Fibroblast of skin of back (primary cell): ENCODE measurements around the gene FAM83G.
"Not testable (repeated sequence)": the region's sequence is repeated elsewhere in the genome, so short reads cannot be mapped to it uniquely, and the experiment has no call there.

ENCODE experiments used
- DNase-seq: peaks from one replicate; pipeline ENCODE4 v3.0.0-alpha.2; 2013

The FAM83G gene

DNA sequence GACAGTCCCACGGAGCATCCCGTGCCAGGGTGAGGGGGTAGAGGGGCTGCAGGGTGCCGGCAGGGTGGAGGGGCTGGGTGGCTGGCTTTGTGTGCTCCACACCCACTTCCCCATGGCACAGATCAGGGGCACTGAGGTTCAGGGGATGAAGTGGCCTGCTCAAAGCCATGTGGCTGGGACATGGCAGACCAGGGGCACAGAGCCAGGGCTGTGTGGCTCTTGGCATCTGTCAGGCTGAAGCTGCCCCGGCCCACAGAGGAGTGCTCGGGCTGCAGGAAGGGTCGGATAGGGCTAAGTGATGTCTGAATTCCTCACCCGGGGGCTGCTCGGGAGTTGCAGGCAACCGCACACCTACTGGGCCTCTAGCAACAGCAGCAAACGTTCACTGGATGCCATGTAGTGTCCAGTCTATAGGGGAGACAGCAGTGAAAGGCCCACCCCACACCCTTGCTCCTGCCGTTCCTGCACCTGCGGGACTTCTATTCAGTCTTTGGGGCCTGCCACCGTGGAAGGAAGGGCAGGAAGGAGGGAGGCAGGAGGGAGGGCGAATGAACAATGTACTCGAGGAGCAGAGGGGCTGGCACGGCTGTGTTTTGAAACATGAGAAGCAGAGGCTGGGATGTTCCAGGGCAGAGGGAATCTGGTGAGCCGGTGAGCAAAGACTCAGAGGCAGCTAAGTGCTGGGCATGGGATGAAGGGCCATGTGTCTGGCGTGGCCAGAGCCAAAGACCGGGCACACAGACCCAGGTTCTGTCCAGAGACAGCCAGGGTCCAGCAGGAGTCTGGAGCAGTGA, 37.5 kb downstream of the FAM83G start:
- no peak for DNase-seq

DNA sequence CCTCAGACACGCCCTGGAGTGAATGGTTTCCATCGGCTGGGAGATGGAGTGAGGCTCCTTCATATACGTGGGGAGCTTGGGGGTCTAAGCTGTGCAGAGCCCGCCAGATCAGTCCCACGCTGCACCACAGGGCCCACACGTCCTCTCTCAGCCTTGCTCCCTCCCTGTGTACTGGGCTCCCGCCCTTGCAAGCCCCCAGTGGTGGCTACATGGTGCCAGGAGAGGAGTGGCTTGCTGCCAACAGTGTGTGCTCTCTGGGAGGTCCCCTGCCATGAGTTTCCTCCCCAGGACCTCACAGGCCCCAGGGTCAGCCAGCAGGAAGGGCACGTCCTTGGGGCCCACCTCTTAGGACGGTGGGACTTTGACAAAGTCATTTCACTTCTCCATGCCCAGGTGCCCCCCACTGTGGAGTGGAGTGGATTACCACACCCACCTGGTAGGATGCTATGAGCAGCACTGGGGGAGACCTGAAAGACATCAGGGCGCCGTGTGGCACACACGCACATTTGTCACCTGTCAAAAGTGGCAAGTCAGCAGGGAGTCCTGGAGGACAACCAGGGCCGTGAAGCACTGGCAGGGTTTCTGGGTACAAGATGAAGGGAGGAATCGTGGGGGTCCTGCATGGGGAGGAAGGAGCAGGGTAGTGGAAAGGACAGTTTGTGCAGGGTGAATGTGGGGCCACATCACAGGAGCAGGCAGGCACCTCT, 38.9 kb downstream of the FAM83G start:
- no peak for DNase-seq

DNA sequence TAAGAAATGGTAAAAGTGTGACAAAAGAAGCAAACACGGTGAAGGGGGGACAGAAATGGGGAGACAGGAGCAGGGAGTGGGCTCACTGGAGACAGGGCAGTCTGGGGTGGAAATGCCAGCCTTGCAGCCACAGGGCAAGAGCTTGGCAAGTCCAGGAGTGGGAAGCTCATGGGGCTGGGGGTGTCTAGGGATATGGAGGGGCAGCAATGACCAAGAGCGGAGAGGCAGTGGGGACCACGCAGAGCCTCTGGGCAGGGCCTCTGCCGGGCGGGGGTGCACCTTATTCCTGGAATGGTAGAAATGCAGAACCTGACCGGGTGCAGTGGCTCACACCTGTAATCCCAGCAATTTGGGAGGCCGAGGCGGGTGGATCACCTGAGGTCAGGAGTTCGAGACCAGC, 40.0 kb downstream of the FAM83G start:
- no peak for DNase-seq

DNA sequence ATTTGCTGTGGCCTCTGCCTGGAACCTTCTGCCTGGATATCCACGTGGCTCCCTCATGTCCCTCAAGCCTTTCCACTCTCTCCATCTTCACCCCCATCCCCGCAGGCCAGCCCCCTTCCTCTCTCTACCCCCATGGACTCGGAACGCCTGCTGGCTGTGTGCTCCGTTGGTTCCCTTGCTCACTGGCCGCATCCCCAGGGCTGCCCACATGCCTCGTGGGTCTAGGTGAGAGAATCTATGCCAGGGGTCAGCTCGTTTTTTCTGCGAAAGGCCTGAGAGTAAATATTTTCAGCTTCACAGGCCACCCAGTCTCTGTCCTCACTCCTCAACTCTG, 40.6 kb downstream of the FAM83G start:
- no peak for DNase-seq

DNA sequence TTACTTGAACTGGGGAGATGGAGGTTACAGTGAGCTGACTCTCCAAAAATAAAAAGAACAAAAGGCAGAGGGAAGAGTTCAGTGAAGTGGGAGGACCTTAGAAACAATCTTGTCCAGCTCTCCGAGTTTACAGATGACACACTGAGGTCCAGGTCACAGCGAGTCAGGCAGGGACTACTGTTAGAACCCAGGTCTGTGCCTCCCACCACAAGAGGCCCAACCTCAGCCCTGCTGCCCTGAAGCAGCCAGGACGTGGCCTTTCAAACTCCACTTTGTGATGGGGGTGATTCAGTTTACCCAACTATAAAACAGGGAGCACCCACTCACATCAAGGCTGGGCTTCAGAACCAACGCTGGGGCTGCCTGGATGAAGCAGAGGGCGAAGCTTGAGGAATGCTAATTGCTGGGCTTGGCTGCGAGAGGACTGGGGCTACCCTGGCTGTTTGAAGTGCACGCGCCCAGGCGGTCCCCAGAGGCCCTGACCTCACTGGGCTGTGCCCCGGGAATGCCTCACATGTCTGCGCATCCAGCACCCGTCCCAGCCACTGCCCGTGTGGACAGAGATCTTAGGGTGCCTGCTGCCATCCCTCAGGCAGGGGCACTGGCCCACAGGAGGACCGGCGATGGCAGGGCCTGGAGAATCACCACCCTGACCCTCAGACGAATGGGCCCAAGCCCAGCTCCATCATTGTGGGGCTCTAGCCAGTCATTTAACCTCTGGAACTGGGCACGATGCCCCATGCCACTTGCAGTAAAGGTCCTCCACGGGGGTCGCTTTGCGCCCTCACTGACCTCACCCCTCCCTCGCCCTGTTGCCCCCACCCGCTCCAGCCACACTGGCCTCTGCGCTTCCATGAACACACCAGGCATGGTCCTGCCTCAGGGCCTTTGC, 41.2 kb downstream of the FAM83G start:
- no peak for DNase-seq

DNA sequence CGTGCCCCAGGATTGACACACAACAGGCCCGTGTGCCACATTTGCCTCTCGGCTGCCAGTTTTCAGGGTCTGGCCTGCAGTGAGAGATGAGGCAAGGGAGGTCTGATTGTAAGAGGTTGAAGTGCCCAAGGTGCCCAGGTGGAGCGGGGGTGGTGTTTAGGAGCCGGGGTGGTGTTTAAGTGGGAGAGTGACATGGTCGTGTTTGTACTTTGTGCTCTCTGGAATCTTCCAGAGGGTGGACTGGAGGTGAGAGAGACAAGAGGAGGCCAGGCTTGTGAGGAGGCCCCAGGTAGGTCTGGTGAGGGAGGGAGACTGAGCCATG, 42.1 kb downstream of the FAM83G start:
- no peak for DNase-seq

DNA sequence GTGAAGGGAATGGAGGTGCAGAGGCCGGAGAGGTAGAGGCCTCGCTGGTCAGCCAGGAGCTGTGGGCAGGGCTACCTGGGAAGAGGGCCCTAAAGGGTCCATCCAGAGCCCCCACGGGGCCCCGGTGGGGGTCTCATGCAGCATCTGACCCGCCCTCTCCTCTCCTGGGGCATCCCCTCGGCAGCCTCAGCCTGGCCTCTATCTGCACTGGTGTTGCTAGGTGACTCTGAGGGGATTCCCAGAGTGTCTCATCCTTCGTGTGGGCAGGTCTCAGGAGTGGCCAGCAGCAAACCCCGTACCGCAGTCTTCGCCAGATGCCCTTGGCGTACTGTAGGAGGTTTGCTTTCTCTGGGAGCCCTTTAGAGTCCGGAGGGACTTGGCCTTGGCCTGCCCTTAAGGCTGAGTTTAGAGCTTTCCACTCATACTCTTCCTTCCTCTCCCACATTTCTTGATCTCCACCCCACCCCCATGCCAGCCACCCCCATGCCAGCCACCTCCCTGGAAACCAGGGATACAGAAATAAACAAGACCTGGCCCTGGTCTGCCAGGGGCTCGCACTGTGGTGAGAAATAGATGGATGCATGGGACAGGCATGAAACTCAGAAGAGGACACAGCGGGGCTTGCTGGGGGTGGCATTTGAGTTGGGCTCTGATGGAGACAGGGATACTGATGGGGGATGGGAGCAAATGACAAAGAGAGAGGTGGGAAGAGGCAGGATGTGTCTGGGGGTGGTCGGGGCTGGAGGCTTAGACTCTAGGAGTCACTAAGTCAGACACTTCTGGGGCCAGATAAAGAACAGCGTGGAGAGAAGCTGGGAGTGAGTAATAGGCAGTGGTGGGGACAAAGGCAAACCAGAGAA, 42.7 kb downstream of the FAM83G start:
- DNase-seq: peak; percentile 36

DNA sequence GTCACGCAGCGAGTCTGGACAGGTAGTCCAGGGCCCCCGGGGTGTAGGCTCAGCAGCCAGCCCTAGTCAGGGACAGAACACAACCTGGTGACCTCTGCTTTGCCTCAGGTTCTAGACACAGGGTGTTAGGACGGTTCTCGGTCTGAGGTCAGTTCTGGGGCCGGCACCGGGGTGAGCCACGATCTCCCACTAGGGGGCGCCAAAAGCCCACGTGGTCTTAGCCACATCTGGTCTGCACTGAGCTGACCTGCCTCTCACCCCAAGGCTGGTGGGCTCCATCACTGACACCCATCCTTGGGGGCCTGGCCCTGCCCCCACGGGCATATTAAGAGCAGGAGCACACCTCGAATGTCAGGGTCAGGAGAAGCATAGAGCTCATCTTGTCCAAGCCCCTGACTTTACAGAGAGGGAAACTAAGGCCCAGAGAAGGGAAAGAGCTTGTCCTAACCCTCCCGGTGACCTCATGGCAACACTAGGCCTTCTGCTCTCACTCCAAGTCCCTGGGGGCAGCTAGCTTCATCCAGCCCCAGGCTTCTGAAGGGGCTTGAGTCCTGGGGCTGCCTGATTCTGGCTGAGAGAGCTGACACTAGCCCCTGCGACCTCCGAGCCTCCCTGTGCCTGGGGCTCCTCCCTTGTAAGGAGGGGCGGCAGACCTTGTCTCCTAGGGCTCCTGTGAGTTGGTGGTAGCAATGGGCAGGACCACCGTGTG, 43.6 kb downstream of the FAM83G start:
- peak; percentile 59 for DNase-seq

DNA sequence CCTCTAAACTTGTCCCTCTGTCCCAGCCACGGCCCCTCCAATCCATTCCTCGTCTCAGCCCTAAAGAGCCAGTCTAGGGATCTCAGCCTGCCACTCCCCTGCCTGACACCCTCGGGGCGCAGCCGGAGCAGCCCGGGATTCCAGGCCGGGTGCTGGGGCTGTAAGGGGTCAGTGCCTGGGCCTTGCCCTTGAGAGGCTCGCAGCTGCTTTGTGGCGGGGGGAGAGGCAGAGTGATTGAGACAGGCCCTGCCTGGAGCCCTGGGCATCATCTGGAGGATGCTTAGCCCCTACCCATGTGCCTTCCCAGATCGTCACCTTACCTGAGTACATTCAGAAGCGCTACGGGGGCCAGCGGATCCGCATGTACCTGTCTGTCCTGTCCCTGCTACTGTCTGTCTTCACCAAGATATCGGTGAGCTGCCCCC, 44.3 kb downstream of the FAM83G start:
- no peak for DNase-seq

DNA sequence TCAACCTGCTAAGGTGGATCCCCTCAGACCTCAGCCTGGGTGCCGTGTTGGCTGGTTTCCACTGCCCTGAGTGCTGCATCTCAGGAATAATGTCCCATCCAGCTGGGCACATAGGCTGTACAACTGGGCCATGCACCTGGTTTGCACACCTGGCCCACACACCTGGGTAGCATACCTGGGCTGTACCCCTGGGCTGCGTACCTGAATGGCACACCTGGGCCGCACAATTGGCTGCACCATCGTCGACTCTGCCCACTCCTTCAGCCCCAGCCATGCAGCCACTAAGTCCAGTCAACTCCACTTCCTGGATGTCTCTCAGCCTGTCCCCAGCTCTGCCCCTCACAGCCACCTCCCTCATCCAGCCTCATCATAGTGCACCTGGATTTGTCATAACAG, 44.7 kb downstream of the FAM83G start:
- no peak for DNase-seq

DNA sequence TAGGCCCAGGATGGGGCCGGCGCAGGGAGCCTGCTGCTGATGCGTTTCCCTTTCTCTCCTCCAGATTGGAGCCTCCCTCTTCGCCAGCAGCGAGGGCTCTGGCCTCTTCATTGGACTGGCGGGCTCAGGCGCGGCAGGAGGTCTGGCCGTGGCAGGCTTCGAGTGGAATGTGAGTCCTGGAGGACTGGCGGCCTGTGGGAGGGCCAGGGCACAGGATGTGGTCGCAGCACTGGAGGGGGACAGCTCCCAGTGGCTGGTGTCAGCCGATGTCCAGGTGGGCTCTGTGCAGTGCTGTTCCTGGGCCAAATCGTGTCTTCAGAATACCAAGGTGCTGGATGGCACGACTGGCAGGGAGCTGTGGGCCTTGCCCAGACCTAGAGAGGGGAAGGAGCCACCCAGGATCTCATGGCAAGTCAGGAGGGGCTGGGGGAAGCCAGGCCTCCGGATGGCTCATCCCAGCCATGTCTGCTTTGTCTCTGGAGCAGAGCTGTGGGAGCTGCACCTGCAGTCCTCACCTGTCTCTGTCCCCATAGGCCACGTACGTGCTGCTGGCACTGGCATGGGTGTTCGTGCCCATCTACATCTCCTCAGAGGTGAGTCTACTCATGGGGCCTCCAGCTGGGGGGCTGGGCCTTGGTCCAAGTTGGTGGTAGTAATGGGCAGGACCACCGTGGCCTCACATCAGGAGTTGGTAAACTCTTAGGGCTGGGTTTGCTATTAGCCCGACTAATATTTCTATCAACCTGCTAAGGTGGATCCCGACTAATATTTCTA, 45.3 kb downstream of the FAM83G start:
- peak; percentile 59 for DNase-seq

DNA sequence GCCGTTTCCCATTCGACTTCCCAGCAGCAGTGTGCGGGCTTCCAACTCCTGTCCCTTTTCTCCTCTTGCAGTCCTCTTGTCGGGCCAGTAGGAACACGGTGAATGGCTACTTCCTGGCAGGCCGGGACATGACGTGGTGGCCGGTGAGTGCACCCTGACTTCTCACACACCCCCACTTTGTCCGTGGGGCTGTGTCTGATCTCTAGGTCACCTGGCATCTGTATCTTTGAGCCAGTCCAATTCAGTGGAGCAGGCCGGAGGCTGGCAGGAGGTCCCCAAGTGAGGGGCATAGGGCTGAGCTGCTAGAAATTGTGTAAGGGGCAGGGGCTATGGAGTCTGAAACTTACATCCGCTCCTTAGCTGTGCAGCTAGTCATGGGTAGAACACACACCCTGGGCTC, 46.0 kb downstream of the FAM83G start:
- DNase-seq: no peak

DNA sequence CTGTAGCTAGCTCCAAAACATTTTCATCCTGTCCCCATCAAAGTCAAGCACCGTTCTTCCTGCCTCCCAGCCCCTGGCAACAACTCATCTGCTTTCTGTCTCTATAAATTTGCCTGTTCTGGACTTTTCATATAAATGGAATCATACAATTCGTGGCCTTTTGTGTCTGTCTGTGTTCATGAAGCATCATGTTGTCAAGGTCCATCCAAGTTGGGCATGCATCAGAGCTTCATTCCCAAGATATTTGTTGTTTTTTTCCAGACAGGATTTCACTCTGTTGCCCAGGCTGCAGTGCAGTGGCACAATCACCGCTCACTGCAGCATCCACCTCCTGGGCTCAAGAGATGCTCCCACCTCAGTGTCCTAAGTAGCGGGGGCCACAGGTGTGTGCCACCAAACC, 46.7 kb downstream of the FAM83G start:
- no peak for DNase-seq

DNA sequence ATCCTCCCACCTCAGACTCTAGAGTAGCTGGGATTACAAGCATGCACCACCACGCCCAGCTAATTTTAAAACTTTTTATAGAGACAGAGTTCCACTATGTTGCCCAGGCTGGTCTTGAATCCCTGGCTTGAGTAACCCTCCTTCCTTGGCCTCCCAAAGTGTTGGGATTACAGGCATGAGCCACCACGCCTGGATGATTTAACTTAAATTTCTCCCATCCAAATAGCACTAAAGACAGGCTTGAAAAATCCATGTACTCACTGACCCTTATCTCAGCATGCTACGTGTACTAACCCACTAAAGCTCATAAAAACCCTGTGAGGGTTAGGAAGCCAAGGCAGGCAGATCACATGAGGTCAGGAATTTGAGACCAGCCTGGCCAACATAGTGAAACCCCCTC, 48.0 kb downstream of the FAM83G start:
- DNase-seq: no peak

DNA sequence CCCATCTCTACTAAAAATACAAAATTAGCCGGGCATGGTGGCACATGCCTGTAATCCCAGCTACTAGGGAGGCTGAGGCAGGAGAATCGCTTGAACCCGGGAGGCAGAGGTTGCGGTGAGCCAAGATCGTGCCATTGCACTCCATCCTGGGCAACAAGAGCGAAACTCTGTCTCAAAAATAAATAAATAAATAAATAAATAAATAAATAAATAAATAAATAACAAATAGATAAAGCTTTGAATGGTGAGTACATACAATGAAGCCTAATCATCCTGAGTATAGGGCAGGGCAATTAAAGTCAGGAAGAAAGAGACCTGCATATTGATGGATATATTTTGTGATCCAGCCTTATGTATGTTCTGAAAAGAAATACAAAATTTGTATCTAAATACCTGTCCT, 48.5 kb downstream of the FAM83G start:
- not testable (repeated sequence) for DNase-seq

DNA sequence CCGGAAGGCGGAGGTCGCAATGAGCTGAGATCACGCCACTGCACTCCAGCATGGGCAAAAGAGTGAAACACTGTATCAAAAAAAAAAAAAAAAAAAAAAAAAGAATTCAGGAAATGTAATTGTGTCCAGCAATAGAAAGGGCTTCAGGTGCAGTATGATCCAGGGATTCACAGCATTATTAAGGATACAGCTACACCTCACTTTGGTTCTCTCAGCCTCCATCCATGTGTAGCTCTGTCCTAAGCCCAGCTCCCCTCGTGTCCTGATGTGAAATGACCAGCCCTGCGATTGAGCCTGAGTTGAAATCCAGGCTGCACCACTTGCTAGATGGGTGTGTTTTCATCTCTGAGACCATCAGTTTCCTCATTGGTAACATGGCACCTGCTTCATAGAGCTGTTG, 49.6 kb downstream of the FAM83G start:
- no peak for DNase-seq

DNA sequence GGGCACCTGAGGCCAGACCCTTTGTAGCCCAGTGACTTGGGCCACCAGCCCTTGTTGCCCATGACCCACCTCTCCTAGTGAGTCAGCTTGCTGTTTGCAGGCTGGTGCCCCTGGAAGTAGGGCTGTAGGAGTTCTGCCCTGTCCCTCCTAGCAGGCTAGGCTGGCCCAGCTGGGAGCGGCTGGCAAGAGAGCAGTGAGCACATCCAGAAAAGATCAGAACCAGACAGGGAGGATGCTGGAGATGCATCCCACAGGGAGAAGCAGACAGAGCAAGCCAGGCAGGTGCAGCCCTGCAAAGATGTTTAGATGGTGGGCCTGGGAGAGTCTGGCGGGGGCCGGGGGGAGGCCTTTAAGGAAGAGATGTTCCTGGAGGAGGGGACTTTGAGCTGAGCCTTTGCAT, 50.2 kb downstream of the FAM83G start:
- no peak for DNase-seq

DNA sequence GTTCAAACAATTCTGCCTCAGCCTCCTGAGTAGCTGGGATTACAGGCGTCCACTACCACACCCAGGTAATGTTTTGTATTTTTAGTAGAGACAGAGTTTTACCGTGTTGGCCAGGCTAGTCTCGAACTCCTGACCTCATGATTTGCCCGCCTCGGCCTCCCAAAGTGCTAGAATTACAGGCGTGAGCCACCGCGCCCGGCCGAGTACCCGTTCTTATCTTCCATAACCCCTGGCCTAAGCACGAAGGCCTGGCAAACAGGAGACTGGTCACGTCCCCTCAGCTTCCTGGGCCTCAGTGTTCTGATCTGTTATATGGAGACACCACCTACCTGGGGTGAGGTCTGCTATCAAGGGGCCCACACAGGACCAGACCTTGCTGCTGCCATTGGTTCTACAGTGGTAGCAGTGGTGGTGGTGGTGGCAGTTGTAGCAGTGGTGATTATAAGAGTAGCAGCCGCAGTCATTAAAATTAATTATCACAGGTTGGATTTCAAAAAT, 51.3 kb downstream of the FAM83G start:
- DNase-seq: no peak

DNA sequence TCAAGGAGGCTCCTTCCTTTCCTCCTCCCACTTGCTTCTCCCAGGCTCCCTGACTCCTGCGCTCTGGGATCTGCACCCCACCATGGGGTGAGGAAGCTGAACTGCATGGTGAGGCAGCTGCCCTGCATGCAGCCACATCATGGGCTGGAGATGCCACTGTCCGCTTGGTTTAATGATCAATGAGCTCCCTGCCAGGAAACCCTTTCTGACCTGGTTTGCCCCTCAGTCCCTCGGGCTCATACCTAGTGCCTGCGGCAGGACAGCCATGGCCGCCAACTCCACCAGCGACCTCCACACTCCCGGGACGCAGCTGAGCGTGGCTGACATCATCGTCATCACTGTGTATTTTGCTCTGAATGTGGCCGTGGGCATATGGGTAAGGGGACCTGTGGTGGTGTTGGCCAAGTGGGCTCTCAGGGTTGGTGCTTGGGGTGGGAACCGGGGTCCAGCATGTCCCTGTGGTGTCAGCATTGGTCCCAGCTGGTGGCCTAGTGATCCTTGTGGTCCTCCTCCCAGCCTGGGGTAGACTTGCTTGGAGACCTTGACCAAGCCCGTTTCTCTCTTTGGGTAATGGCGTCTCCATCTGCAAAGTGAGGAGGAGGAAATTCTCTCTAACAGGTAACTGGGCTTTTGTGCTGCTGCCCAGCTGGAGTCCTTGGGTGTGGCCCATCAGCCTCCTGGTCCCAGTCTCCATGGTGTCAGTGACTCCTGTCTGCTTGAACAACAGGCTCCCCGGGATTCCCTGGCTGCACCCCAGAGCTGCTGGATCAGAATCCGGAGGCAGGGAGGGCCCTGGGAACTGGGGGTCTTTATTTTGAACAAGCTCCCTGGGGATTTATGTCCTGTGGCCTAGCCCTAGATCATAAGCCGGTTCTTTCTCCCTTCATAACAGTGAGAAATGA, 52.4 kb downstream of the FAM83G start, which contains the start of gene SLC5A10:
SLC5A10 (plus strand) TSS at position 225 of the 902 bp plus-strand sequence; CDS start at position 266, 41 bp downstream.
- DNase-seq: no peak
